ACC112 (cell line): ENCODE data around the gene BLTP3A.
"Not testable (repeated sequence)": the region's sequence is repeated elsewhere in the genome, so short reads cannot be mapped to it uniquely, and the experiment has no call there.

Experiments used
- H2AFZ ChIP-seq: fragments of 200-600 bp; sonication (generic); one replicate; pipeline ENCODE4 v1.6.0; 2017; ENCODE audit warnings: antibody characterized with exemption, low read length; ENCODE audit not compliant: unreplicated experiment
- H3K27ac ChIP-seq: fragments of 200-600 bp; sonication (generic); 2 replicates; pipeline ENCODE4 v1.5.1; 2014; ENCODE audit warnings: low read depth, mild to moderate bottlenecking, antibody characterized with exemption, low read length, moderate library complexity
- H3K27me3 ChIP-seq: fragments of 200-600 bp; sonication (generic); 2 replicates; pipeline ENCODE4 v1.6.1; 2014; ENCODE audit warnings: mild to moderate bottlenecking, antibody characterized with exemption, low read length, moderate library complexity, mixed read lengths; ENCODE audit not compliant: insufficient read depth
- H3K36me3 ChIP-seq: fragments of 200-600 bp; sonication (generic); 2 replicates; pipeline ENCODE4 v1.6.1; 2016; ENCODE audit warnings: mild to moderate bottlenecking, antibody characterized with exemption, low read length, moderate library complexity, mixed read lengths; ENCODE audit not compliant: insufficient read depth
- H3K4me1 ChIP-seq: fragments of 200-600 bp; sonication (generic); one replicate; pipeline ENCODE4 v1.6.1; 2016; ENCODE audit warnings: low read length, mixed read lengths; ENCODE audit not compliant: insufficient read depth, unreplicated experiment, control insufficient read depth
- H3K4me3 ChIP-seq: fragments of 200-600 bp; sonication (generic); 2 replicates; pipeline ENCODE4 v1.5.1; 2014; ENCODE audit warnings: mild to moderate bottlenecking, low read depth, low read length
- H3K79me2 ChIP-seq: fragments of 200-600 bp; sonication (generic); one replicate; pipeline ENCODE4 v1.6.0; 2016; ENCODE audit warnings: low read length; ENCODE audit not compliant: control insufficient read depth, unreplicated experiment, insufficient read depth

Gene BLTP3A

DNA sequence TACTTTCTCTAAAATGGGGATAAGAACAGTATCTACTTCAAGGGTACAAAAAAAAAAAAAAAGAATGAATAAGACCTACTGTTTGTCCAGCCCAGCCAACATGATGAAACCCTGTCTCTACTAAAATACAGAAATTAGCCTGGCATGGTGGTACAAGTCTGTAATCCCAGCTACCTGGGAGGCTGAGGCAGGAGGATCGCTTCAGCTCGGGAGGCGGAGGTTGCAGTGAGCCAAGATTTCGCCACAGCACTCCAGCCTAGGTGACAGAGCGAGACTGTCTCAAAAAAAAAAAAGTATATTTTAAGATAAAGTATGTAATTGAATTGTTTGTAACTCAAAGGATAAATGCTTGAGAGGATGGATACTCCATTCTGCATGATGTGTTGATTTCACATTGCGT is 2.0 kb downstream of the BLTP3A start:
- Histone ChIP-seq H3K27ac (no peak overlapping the region), H2AFZ (no peak overlapping the region), H3K79me2 (peaks cover 24% of the 10 kb centered on the region), H3K4me3 (no peak overlapping the region), H3K27me3 (no peaks in the 10 kb centered on the region), H3K36me3 (no peaks in the 10 kb centered on the region), H3K4me1 (peaks cover 16% of the 10 kb centered on the region)

DNA sequence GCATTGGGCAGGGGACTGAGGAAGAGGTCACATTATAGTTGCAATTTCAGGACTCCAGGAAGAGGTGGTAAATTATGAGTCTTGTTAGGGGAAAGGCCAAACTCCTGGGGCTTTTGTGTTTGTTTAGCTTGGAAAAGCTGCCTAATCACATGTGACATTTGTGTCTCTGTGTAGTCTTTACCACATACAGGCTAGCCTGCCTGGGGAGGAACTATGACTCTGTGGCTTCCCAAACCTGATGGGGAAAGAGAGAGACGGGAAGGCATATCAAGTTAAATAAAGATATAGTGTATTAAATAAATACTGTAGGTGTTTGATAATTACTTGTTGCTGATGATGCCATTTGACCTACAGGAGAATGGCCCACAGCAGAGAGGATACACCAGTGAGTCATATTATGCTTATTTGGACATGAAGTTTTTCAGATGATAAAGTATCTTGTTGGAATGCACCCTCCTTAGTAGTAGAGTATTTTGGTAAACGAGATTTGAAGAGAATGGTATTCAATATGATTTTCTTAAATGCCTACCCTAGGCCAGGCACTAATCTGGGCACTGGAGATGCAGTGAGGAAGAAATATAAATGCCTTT is 4.0 kb downstream of the BLTP3A start:
- peaks cover 16% of the 10 kb centered on the region for H3K4me1 ChIP-seq
- H3K27ac ChIP-seq: no peak overlapping the region
- peaks cover 25% of the 10 kb centered on the region for H3K79me2 ChIP-seq
- H3K4me3 ChIP-seq: no peak overlapping the region
- no peaks in the 10 kb centered on the region for H3K27me3 ChIP-seq
- H2AFZ ChIP-seq: no peak overlapping the region
- H3K36me3 ChIP-seq: no peaks in the 10 kb centered on the region

DNA sequence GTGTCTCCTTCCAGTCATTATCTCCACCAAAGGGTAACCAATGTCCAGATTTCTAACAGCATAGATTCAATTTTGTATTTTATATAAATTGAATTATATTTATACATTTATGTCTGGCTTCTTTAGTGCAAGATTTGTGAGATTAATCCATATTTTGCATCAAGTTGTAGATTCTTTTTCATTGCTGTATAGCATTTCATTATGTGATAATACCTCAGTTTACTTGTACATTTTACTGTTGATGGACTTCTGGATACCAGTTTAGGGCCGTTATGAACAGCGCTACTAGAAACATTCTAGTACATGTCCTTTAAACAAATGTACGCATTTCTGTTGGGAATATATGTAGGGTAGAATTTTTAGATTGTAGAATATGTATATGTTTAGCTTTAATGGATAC is 6.2 kb downstream of the BLTP3A start:
- Histone ChIP-seq H3K4me3 (no peak overlapping the region), H3K4me1 (peaks cover 16% of the 10 kb centered on the region), H3K27me3 (no peaks in the 10 kb centered on the region), H2AFZ (no peak overlapping the region), H3K27ac (no peak overlapping the region), H3K36me3 (no peaks in the 10 kb centered on the region), H3K79me2 (peaks cover 30% of the 10 kb centered on the region)

DNA sequence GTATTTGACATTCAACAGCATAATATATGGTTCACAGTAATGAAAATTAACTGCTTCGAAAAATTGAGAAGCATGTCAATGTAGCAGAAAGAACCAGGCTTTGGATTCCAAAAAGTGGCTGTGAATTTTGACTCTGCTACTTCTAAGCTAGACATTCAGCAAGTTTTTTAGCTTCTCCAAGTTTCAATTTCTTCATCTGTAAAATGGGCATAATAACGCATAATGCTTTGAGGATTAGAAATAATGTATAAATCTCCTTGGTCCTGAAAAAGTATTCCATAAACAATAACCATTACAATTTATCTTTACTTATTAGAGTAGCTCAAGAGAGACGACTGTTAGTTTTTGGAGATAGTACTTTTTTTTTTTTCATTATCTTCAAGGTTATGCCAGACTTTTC is 7.7 kb downstream of the BLTP3A start:
- Histone ChIP-seq H3K36me3 (no peaks in the 10 kb centered on the region), H3K27ac (no peak overlapping the region), H3K4me3 (no peak overlapping the region), H3K79me2 (peaks cover 21% of the 10 kb centered on the region), H2AFZ (no peak overlapping the region), H3K27me3 (no peaks in the 10 kb centered on the region), H3K4me1 (peaks cover 11% of the 10 kb centered on the region)

DNA sequence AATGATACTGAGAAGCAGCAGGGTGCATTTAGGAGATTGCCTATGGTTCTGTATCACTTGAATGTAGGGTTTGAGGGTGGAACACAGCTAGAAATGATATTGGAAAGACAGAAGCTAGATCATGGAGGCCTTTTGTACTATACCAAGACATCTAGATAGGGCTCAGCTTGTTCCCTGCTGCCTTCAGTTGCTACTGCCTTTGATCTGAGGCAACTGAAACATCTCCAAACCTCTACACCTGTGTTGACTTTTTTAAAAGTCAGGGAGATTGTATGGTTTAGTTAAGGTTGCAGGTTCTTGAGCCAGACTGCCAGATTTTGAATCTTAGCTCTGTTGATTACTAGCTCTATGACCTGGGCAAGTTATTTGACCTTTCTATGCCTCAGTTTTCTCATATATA is 12.7 kb downstream of the BLTP3A start:
- H3K27me3 ChIP-seq: no peaks in the 10 kb centered on the region
- H3K79me2 ChIP-seq: peaks cover 6% of the 10 kb centered on the region
- H3K4me3 ChIP-seq: no peak overlapping the region
- no peak overlapping the region for H3K27ac ChIP-seq
- H2AFZ ChIP-seq: no peak overlapping the region
- no peaks in the 10 kb centered on the region for H3K36me3 ChIP-seq
- H3K4me1 ChIP-seq: peaks cover 6% of the 10 kb centered on the region

DNA sequence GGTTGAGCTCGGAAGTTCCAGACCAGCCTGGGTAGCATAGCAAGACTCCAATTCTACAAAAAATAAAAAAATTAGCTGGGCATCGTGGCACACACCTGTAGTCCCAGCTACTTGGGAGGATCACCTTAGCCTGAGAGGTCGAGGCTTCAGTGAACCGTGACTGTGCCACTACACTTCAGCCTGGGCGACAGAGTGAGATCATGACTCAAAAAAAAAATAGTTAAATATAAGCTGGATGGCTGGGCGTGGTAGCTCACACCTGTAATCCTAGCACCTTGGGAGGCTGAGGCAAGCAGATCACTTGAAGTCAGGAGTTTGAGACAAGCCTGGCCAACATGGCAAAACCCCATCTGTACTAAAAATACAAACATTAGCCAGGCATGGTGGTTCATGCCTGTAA is 13.2 kb downstream of the BLTP3A start:
- not testable (repeated sequence) for H3K27me3 ChIP-seq, H3K79me2 ChIP-seq, H3K4me1 ChIP-seq, H2AFZ ChIP-seq, H3K27ac ChIP-seq, H3K4me3 ChIP-seq, H3K36me3 ChIP-seq

DNA sequence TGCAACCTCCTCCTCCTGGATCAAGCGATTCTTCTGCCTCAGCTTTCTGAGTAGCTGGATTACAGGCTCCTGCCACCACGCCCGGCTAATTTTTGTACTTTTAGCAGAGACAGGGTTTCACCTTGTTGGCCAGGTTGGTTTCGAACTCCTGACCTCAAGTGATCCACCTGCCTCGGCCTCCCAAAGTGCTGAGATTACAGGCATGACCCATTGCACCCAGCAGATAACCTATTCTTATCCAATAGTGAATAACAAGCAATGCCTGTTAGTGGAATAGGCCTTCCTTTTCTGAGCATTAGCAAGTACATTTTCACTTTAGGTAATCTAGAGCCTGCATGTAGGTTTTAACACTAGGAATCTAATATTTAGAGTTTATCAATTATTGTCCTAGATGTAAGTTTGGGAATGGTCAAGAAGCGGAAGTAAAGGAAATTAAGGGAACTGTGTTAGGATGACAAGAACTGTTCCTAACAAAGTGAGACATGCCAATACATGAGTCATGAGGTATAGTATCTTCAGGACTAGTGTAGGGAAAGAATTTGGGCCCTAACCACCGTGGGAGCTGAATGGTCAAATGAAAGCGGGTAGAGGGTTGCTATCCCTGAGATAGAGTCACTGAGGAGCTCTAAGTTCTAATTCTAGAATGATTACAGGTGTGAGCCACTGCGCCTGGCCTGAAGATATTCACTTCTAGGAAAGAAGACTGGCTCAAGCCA is 15.0 kb downstream of the BLTP3A start:
- Histone ChIP-seq H3K79me2 (no peaks in the 10 kb centered on the region), H3K4me3 (no peak overlapping the region)

DNA sequence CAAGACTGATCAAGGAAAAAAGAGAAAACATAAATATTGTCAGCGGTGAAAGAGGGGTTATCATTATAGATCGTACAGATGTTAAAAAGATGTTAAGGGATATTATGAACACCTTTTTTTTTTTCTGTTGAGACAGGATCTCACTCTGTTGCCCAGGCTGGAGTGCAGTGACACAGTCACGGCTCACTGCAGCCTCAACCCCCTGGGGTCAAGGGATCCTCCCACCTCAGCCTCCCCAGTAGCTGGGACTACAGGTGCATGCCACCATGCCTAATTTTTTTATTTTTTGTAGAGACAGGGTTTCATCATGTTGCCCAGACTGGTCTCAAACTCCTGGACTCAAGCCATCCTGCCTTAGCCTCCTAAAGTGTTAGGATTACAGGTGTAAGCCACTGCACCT is 16.6 kb downstream of the BLTP3A start:
- not testable (repeated sequence) for H3K36me3 ChIP-seq, H3K27ac ChIP-seq, H2AFZ ChIP-seq, H3K27me3 ChIP-seq, H3K79me2 ChIP-seq, H3K4me3 ChIP-seq
- H3K4me1 ChIP-seq: peaks cover 15% of the 10 kb centered on the region

More for the DNA sequence above, 15.0 kb downstream of the BLTP3A start:
- no peaks in the 10 kb centered on the region for H3K27me3 ChIP-seq
- no peak overlapping the region for H2AFZ ChIP-seq
- peaks cover 15% of the 10 kb centered on the region for H3K4me1 ChIP-seq
- H3K27ac ChIP-seq: no peak overlapping the region
- no peaks in the 10 kb centered on the region for H3K36me3 ChIP-seq

DNA sequence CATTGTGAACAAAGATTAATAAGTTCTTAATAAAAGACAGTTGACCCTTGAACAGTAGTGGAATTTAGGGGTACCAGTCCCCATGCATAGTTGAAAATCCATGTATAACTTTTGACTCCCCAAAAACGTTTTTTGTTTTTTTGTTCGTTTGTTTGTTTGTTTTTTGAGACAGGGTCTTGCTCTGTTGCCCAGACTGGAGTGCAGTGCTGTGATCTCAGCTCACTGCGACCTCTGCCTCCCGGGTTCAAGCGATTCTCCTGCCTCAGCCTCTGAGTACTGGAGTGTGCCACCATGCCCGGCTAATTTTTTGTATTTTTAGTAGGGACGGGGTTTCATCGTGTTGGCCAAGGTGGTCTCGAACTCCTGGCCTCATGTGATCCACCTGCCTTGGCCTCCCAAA is 17.5 kb downstream of the BLTP3A start:
- not testable (repeated sequence) for H3K27ac ChIP-seq, H3K79me2 ChIP-seq, H2AFZ ChIP-seq, H3K4me3 ChIP-seq, H3K27me3 ChIP-seq, H3K36me3 ChIP-seq
- peaks cover 15% of the 10 kb centered on the region for H3K4me1 ChIP-seq

DNA sequence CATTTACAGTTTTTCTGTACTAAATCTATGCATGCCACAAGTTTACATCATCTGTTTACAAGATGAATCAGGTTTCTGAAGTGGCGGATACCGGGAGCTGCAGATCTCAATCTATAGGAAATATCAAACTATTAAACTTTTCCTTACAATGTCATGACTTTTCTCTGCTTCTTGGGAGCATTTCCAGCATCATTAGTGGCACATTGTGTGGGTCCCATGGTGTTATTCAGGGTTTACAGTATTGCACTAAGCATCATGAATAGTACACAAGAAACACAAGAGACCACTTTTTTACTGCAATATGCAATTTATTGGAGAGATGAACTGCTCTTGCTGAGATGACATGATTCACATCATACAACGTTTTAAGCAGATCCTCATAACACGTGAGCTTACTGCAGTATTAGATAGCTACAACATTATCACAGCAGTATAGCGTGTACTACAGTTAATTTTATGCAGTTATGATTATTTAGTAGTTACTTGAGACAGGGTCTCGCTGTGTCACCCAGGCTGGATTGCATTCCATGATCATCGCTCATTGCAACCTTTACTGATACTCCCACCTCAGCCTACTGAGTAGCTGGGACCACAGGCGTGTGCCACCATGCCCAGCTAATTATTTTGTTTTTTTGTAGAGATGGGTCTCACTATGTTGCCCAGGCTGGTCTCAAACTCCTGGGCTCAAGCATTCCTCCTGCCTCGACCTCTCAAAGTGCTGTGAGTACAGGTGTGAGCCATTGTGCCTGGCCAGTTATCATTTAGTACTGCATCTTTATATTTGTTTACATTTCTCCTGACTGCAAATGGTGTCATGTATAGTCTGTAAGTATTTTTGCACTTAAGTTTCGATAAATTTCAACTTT is 18.4 kb downstream of the BLTP3A start:
- no peak overlapping the region for H3K27ac ChIP-seq
- no peaks in the 10 kb centered on the region for H3K27me3 ChIP-seq
- no peaks in the 10 kb centered on the region for H3K79me2 ChIP-seq
- no peak overlapping the region for H3K4me3 ChIP-seq
- H3K36me3 ChIP-seq: no peaks in the 10 kb centered on the region
- no peak overlapping the region for H2AFZ ChIP-seq
- peaks cover 15% of the 10 kb centered on the region for H3K4me1 ChIP-seq
